ENCODE measurements around the gene TMEM219.

DNA sequence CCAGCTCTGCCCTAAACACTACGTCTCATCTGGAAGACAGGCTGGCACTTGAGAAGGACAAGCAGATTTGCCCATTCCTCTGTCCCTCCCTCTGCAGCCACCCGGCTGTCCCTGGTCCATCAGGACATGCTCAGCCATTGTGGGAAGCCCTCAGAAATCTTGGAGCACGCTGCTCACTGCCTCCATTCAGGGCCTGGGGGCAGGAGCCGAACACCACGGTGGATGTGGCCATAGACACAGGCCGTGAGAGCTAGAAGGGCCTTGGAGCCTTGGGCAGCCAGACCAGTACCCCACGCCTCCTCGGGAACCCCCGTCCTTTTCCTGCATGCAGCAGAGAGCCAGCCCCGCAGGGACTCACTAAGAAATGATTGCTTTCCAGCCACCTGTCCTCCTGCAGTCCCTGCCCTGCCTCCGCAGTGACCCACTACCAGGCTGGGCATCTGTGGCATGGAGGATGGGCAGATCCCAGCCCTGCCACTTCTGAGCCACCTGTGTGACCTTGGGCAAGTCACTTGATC is 45.6 kb downstream of the TMEM219 start:
- TF ChIP-seq CTCF (IDR thresholded peaks at IDR 0.05; ENCODE audit: insufficient read depth, low read length, poor library complexity, severe bottlenecking) = no peak
- TF ChIP-seq EZH2phosphoT487 (conservative IDR thresholded peaks at IDR 0.05; ENCODE audit: low read length) = no peak
